Spleen (tissue), 11 donors: ENCODE measurements around the gene ARRB2. TPM values are rescaled to one million over a fixed set of nuclear protein-coding genes. Genes with fewer than 3 reads are reported as not detected.
A peak's percentile ranks its signal among the peaks of the same experiment; 100 is the strongest.

ENCODE experiments used
- DNase-seq: peaks from one replicate; pipeline ENCODE4 v3.0.0-alpha.2; 2020
- H3K27ac ChIP-seq, 8 donors: fragments of 200-600 bp; sonication (generic) in 7 of 8; 1 replicate in 4 of 8; 2 replicates in 4 of 8; pipeline versions ENCODE4 v1.5.0 to v1.8.0; 2016 to 2021; ENCODE audit warnings: inconsistent platforms in 4 of 8, mild to moderate bottlenecking in 4 of 8, moderate library complexity in 1 of 8
- H3K27me3 ChIP-seq, 7 donors: fragments of 200-600 bp; sonication (generic) in 6 of 7; replicated peaks in 1 of 7; 1 replicate in 4 of 7; 2 replicates in 3 of 7; pipeline versions ENCODE4 v1.5.0 to v1.8.0; 2016 to 2021; ENCODE audit warnings: inconsistent platforms in 3 of 7, mild to moderate bottlenecking in 1 of 7
- H3K36me3 ChIP-seq, 6 donors: fragments of 200-600 bp; sonication (generic) in 5 of 6; 1 replicate in 4 of 6; 2 replicates in 2 of 6; pipeline versions ENCODE4 v1.5.0 to v1.8.0; 2016 to 2021; ENCODE audit warnings: inconsistent platforms in 2 of 6
- H3K4me1 ChIP-seq, 6 donors: fragments of 200-600 bp; sonication (generic) in 5 of 6; 1 replicate in 3 of 6; 2 replicates in 3 of 6; pipeline versions ENCODE4 v1.5.0 to v1.8.0; 2016 to 2021; ENCODE audit warnings: inconsistent platforms in 3 of 6
- H3K4me3 ChIP-seq, 8 donors: fragments of 200-600 bp; sonication (generic) in 7 of 8; 1 replicate in 4 of 8; 2 replicates in 4 of 8; pipeline versions ENCODE4 v1.5.0 to v1.8.0; 2016 to 2021; ENCODE audit warnings: inconsistent platforms in 4 of 8, mild to moderate bottlenecking in 4 of 8, moderate library complexity in 2 of 8
- H3K9me3 ChIP-seq, 8 donors: fragments of 200-600 bp; sonication (generic) in 7 of 8; 1 replicate in 4 of 8; 2 replicates in 4 of 8; pipeline versions ENCODE4 v1.5.0 to v1.8.0; 2016 to 2021; ENCODE audit warnings: inconsistent platforms in 4 of 8
- POLR2A ChIP-seq, 3 donors: fragments of 450-650 bp; IDR thresholded peaks; one replicate each; pipeline ENCODE4 v1.5.1; 2017; ENCODE audit warnings: antibody characterized with exemption in 3 of 3, mild to moderate bottlenecking in 1 of 3
- POLR2AphosphoS5 ChIP-seq, 3 donors: sonication (generic); formaldehyde crosslinking; IDR thresholded peaks; one replicate each; pipeline ENCODE4 v1.5.1; 2017; ENCODE audit warnings: antibody characterized with exemption in 3 of 3
- WGBS, 5 donors: extraction: QIAGEN DNeasy Blood & Tissue Kit in 3 of 5; methylation state at CpG; one replicate each; pipeline versions ENCODE4 v1.1.5 to v1.1.7; 2013 to 2018; 5-methylcytosine and 5-hydroxymethylcytosine counted together
- intact Hi-C: fragments of 100-400 bp; cut with DNase I; formaldehyde crosslinking; loops from one replicate; pipeline ENCODE4 v1.15.0; 2023; ENCODE audit warnings: low total_unique reads
- polyA plus RNA-seq, 3 donors: library from polyadenylated mRNA; stranded (reverse); fragments of 200-250 nt; gene quantifications; one replicate each; pipeline ENCODE4 v1.2.1, GENCODE V29; 2013
- total RNA-seq, 7 donors: library from RNA; depleted of rRNA in 3 of 7; stranded (reverse); fragments of >200 nt in 3 of 7; fragmentation: NEBNext Ultra II Directional in 4 of 7; extraction: Animal tissue kit (Norgen Biotek cat#: 25700) in 4 of 7; gene quantifications; one replicate each; pipeline versions ENCODE4 v1.1.0 to v1.2.1, GENCODE V29; 2016 to 2021
- TF ChIP-seq, protein P1 (sequence below), 11 experiments: fragments of 200-600 bp in 7 of 11; fragments of 450-650 bp in 4 of 11; sonication (generic) in 4 of 11; IDR thresholded peaks in 8 of 11; conservative IDR thresholded peaks in 3 of 11; 1 replicate in 7 of 11; 2 replicates in 4 of 11; pipeline versions ENCODE4 v1.4.0 to v1.8.0; 2016 to 2021; ENCODE audit warnings: antibody characterized with exemption in 11 of 11, inconsistent platforms in 4 of 11, mild to moderate bottlenecking in 1 of 11
- donor health status: healthy with polysubstance abuse.
- donor health status: DM: no; HTN: no; CAD: no; lungs with moderate emphysema.
- donor health status: DM: no; HTN: no; CAD: no.
- donor health status: Bipolar disorder and iron deficiency.
- donor health status: healthy.
- donor health status: DM: no; HTN: no; CAD: no.
- donor health status: DM: yes; HTN: yes; CAD: no.

The ARRB2 gene
- total and polyA plus RNA-seq, 10 donors = 61.4 to 416 (median 209) TPM

DNA sequence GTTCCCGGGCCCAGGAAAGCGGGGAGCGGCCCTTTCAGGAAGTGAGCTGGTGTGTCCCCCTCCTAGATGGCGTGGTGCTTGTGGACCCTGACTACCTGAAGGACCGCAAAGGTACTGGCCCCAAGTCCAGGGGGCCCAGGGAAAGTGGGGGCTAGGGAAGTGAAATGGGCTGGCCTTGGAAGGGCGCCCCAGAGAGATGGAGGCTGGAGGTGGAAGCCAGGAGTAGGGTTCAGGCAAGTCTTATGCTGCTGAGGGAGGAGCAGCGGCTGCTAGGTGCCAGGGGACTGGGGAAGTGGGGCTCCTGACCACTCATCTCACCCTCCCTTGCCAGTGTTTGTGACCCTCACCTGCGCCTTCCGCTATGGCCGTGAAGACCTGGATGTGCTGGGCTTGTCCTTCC is 5.6 kb downstream of the ARRB2 start:
- peaks cover 0 to 76% (median 51%) of the 10 kb centered on the region in 6 donors for H3K36me3 ChIP-seq
- peak overlapping the region in 5 of 8 donors; percentile 71 to 99 (median 98) for H3K27ac ChIP-seq
- peaks cover 23 to 92% (median 58%) of the 10 kb centered on the region in 6 donors for H3K4me1 ChIP-seq
- no peak for DNase-seq
- TF ChIP-seq, protein P1, sequence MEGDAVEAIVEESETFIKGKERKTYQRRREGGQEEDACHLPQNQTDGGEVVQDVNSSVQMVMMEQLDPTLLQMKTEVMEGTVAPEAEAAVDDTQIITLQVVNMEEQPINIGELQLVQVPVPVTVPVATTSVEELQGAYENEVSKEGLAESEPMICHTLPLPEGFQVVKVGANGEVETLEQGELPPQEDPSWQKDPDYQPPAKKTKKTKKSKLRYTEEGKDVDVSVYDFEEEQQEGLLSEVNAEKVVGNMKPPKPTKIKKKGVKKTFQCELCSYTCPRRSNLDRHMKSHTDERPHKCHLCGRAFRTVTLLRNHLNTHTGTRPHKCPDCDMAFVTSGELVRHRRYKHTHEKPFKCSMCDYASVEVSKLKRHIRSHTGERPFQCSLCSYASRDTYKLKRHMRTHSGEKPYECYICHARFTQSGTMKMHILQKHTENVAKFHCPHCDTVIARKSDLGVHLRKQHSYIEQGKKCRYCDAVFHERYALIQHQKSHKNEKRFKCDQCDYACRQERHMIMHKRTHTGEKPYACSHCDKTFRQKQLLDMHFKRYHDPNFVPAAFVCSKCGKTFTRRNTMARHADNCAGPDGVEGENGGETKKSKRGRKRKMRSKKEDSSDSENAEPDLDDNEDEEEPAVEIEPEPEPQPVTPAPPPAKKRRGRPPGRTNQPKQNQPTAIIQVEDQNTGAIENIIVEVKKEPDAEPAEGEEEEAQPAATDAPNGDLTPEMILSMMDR (IDR thresholded peaks at IDR 0.05 in 8 of 11, conservative IDR thresholded peaks at IDR 0.05 in 3 of 11) = no peak
- TF ChIP-seq POLR2AphosphoS5 (IDR thresholded peaks at IDR 0.05) (peak in 1 of 3 donors; percentile 48), POLR2A (IDR thresholded peaks at IDR 0.05) (no peak)
- H3K9me3 ChIP-seq = no peaks in the 10 kb centered on the region
- peak overlapping the region in 2 of 8 donors; percentile 19 to 93 for H3K4me3 ChIP-seq
- H3K27me3 ChIP-seq = no peaks in the 10 kb centered on the region
- intact Hi-C loops = loop anchor here (10.0 kb wide), 1 partner anchor 79 kb away; the partner anchor contains the start of gene PSMB6
- WGBS, 5 donors = 94 to 99% (median 96%) methylated on average over 10 of the region's 10 CpGs

DNA sequence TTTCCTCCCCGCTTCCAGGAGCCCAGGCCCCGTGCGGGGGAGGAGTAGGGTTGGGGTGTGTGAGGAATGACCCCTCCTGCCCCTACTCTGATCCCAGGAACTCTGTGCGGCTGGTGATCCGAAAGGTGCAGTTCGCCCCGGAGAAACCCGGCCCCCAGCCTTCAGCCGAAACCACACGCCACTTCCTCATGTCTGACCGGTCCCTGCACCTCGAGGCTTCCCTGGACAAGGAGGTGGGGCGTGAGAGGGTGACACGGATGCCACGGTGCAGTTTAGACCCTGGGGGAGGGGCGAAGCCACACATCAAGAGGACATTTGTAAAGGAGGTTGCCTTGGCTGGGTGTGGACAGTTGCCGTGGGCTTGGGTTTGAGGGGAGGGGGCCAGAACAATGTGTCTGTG is 7.4 kb downstream of the ARRB2 start:
- Histone ChIP-seq H3K27me3 (no peaks in the 10 kb centered on the region), H3K36me3 (peaks cover 0 to 84% (median 53%) of the 10 kb centered on the region in 6 donors), H3K9me3 (no peaks in the 10 kb centered on the region), H3K27ac (peak overlapping the region in 7 of 8 donors; percentile 42 to 99 (median 71)), H3K4me3 (peak overlapping the region in 3 of 8 donors; percentile 2 to 93 (median 19)), H3K4me1 (peaks cover 9 to 77% (median 41%) of the 10 kb centered on the region in 6 donors)
- 61 to 90% (median 71%) methylated on average over 12 to 17 of the region's 17 CpGs for WGBS, 5 donors
- intact Hi-C loops = loop anchor here (10.0 kb wide), 1 partner anchor 77 kb away; the partner anchor contains the start of gene PSMB6
- DNase-seq = peak; percentile 91
- TF ChIP-seq POLR2AphosphoS5 (IDR thresholded peaks at IDR 0.05) = peak; percentile 51 to 81 (median 58)
- TF ChIP-seq, protein P1 (IDR thresholded peaks at IDR 0.05 in 8 of 11, conservative IDR thresholded peaks at IDR 0.05 in 3 of 11) = no peak

DNA sequence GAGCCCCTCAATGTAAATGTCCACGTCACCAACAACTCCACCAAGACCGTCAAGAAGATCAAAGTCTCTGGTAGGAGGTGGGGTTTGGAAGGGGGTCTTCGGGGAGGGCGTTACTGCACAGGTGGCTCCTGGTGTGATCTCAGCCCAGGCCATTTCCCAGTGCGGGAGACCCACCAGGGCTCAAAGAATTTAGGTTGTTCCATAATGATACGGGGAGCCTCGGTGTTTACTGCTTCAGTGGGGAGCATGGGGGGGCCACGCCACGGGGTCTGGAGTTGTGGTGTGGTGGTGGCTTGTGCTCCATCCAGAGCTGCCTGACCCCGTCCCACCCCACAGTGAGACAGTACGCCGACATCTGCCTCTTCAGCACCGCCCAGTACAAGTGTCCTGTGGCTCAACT is 7.8 kb downstream of the ARRB2 start:
- Histone ChIP-seq H3K4me3 (peak overlapping the region in 1 of 8 donors; percentile 93), H3K9me3 (no peaks in the 10 kb centered on the region), H3K4me1 (peaks cover 5 to 72% (median 36%) of the 10 kb centered on the region in 6 donors), H3K36me3 (peaks cover 0 to 79% (median 53%) of the 10 kb centered on the region in 6 donors), H3K27ac (peak overlapping the region in 7 of 8 donors; percentile 42 to 99 (median 71)), H3K27me3 (no peaks in the 10 kb centered on the region)
- TF ChIP-seq, protein P1 (IDR thresholded peaks at IDR 0.05 in 8 of 11, conservative IDR thresholded peaks at IDR 0.05 in 3 of 11) = no peak
- no peak for TF ChIP-seq POLR2A (IDR thresholded peaks at IDR 0.05)
- peak in 1 of 3 donors; percentile 35 for TF ChIP-seq POLR2AphosphoS5 (IDR thresholded peaks at IDR 0.05)
- intact Hi-C loops = loop anchor here (10.0 kb wide), 1 partner anchor 77 kb away; the partner anchor contains the start of gene PSMB6
- WGBS, 5 donors = 94 to 97% (median 96%) methylated on average over 13 of the region's 13 CpGs
- DNase-seq = no peak

DNA sequence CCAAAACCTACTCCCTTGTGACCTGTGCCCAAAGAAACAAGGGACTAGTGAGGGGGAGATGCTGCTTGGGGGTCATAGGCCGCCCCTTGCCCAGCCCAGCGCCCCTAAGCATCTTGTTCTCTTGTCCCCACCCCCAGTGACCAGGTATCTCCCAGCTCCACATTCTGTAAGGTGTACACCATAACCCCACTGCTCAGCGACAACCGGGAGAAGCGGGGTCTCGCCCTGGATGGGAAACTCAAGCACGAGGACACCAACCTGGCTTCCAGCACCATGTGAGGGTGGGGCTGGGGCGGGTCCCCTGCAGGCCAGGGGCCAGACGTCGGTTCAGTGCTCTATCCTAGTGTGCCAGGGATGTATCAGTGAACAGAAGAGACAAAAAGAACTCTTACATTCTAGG is 8.7 kb downstream of the ARRB2 start:
- TF ChIP-seq, protein P1 (IDR thresholded peaks at IDR 0.05 in 8 of 11, conservative IDR thresholded peaks at IDR 0.05 in 3 of 11) = no peak
- H3K27ac ChIP-seq = peak overlapping the region in 4 of 8 donors; percentile 32 to 99 (median 68)
- no peak for DNase-seq
- no peaks in the 10 kb centered on the region for H3K9me3 ChIP-seq
- peaks cover 0 to 64% (median 27%) of the 10 kb centered on the region in 6 donors for H3K4me1 ChIP-seq
- peaks cover 0 to 72% (median 53%) of the 10 kb centered on the region in 6 donors for H3K36me3 ChIP-seq
- 75 to 89% (median 86%) methylated on average over 6 to 10 of the region's 10 CpGs for WGBS, 5 donors
- intact Hi-C loops = loop anchor here (10.0 kb wide), 1 partner anchor 76 kb away; the partner anchor contains the start of gene PSMB6
- H3K4me3 ChIP-seq = no peak overlapping the region
- H3K27me3 ChIP-seq = no peaks in the 10 kb centered on the region
